ENCODE results near the gene USP14.

The USP14 gene

GRCh38 chr18:227902-228301, 69.5 kb downstream of the USP14 start:
- H3K4me1 Mint-ChIP-seq: no peaks in the 10 kb centered on the region
- H3K27ac Mint-ChIP-seq: no peak overlapping the region
- H3K4me3 Mint-ChIP-seq: no peak overlapping the region
- DNase-seq (ENCODE audit: low spot score in 2 of 2) (no peak), ATAC-seq (ENCODE audit: low read depth) (no peak)
- no peaks in the 10 kb centered on the region for H3K9me3 Mint-ChIP-seq
- peaks cover 30% of the 10 kb centered on the region for H3K36me3 Mint-ChIP-seq
- H3K27me3 Mint-ChIP-seq: no peaks in the 10 kb centered on the region

GRCh38 chr18:228586-228985, 70.2 kb downstream of the USP14 start:
- DNase-seq (ENCODE audit: low spot score in 2 of 2) (no peak), ATAC-seq (ENCODE audit: low read depth) (no peak)
- Mint-ChIP-seq H3K27me3 (no peaks in the 10 kb centered on the region), H3K27ac (no peak overlapping the region), H3K36me3 (peaks cover 29% of the 10 kb centered on the region), H3K9me3 (no peaks in the 10 kb centered on the region), H3K4me3 (no peak overlapping the region), H3K4me1 (no peaks in the 10 kb centered on the region)

GRCh38 chr18:231563-231962, 73.2 kb downstream of the USP14 start:
- no peaks in the 10 kb centered on the region for H3K9me3 Mint-ChIP-seq
- ATAC-seq (ENCODE audit: low read depth) (no peak), DNase-seq (ENCODE audit: low spot score in 2 of 2) (no peak)
- H3K36me3 Mint-ChIP-seq: peaks cover 15% of the 10 kb centered on the region
- no peak overlapping the region for H3K4me3 Mint-ChIP-seq
- H3K27ac Mint-ChIP-seq: no peak overlapping the region
- H3K4me1 Mint-ChIP-seq: no peaks in the 10 kb centered on the region
- no peaks in the 10 kb centered on the region for H3K27me3 Mint-ChIP-seq

DNA sequence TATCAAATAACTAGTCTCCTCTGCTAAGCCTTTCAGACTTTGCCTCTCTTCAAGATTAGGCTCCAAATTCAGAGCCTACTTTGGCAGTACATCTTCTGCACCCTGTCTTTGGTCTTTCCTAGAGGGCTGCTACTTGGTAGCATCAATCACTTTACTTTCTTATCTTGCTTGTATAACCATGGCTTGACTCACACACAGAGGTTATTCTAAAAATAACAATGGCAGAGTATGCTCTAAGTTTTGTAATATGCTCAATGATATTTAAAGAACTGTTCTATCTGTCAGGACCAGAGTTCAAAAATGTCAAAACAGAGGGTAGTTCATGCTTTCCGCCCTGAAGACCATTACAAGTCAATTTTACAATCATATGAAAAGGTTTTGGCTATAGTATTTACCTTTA, 81.8 kb downstream of the USP14 start:
- H3K4me1 Mint-ChIP-seq: peaks cover 3% of the 10 kb centered on the region
- H3K36me3 Mint-ChIP-seq: peaks cover 22% of the 10 kb centered on the region
- peaks cover 3% of the 10 kb centered on the region for H3K9me3 Mint-ChIP-seq
- no peaks in the 10 kb centered on the region for H3K27me3 Mint-ChIP-seq
- ATAC-seq (ENCODE audit: low read depth) (no peak), DNase-seq (ENCODE audit: low spot score in 2 of 2) (no peak)
- H3K27ac Mint-ChIP-seq: no peak overlapping the region
- no peak overlapping the region for H3K4me3 Mint-ChIP-seq

- DNase-seq (ENCODE audit: low spot score in 2 of 2) (no peak), ATAC-seq (ENCODE audit: low read depth) (no peak)
- Mint-ChIP-seq H3K4me1 (peaks cover 3% of the 10 kb centered on the region), H3K36me3 (peaks cover 43% of the 10 kb centered on the region), H3K4me3 (no peak overlapping the region), H3K9me3 (peaks cover 4% of the 10 kb centered on the region), H3K27me3 (no peaks in the 10 kb centered on the region), H3K27ac (no peak overlapping the region)
These were observed 87.0 kb downstream of the USP14 start for GRCh38 chr18:245282-245847.

GRCh38 chr18:248053-248452, 89.7 kb downstream of the USP14 start:
- no peaks in the 10 kb centered on the region for H3K4me1 Mint-ChIP-seq
- H3K9me3 Mint-ChIP-seq: peaks cover 4% of the 10 kb centered on the region
- H3K27ac Mint-ChIP-seq: no peak overlapping the region
- no peaks in the 10 kb centered on the region for H3K27me3 Mint-ChIP-seq
- H3K36me3 Mint-ChIP-seq: peaks cover 46% of the 10 kb centered on the region
- ATAC-seq (ENCODE audit: low read depth): no peak
- no peak overlapping the region for H3K4me3 Mint-ChIP-seq
- DNase-seq (ENCODE audit: low spot score in 2 of 2): no peak

DNA sequence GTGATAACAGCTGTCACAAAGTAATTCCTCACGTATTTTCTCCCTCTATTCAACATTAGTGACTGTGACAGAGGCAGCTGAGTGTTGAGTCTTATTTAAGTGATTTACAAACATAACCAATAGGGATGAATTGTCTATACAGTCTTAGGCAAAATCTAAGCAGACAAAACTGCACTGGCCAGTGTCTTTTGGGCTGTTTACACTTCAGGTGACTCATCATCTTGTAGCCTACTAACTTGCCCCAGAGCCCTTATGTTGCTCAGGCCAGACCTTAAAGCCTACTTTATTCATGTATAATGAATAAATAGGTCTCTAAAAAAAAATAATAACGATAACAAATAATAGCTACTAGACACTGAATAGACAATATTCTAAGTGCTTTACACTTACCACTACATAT, 92.3 kb downstream of the USP14 start:
- DNase-seq (ENCODE audit: low spot score in 2 of 2) (no peak), ATAC-seq (ENCODE audit: low read depth) (no peak)
- Mint-ChIP-seq H3K27me3 (no peaks in the 10 kb centered on the region), H3K4me1 (no peaks in the 10 kb centered on the region), H3K27ac (no peak overlapping the region), H3K36me3 (peaks cover 41% of the 10 kb centered on the region), H3K4me3 (no peak overlapping the region), H3K9me3 (no peaks in the 10 kb centered on the region)

- no peaks in the 10 kb centered on the region for H3K27me3 Mint-ChIP-seq
- no peak overlapping the region for H3K4me3 Mint-ChIP-seq
- ATAC-seq (ENCODE audit: low read depth) (no peak), DNase-seq (ENCODE audit: low spot score in 2 of 2) (no peak)
- H3K27ac Mint-ChIP-seq: no peak overlapping the region
- peaks cover 42% of the 10 kb centered on the region for H3K36me3 Mint-ChIP-seq
- no peaks in the 10 kb centered on the region for H3K4me1 Mint-ChIP-seq
- H3K9me3 Mint-ChIP-seq: no peaks in the 10 kb centered on the region
These were observed 93.2 kb downstream of the USP14 start for GRCh38 chr18:251572-251971.

DNA sequence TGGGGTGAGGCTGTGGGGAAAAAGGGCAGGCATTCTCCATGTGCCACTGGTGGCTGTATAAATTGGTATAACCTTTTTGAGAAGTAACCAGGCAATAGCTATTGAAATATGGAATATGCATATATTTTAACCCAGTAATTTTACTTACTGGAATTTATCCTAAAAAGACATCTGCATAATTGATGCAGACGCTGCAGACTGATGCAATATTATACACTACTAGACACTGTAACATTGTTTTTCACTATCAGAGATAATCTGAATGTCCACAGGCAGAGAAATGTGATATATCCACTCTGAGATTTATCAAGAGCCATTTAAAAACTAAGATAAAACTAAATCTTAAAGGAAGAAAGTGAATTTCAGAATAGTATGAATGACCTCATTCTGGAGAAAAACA, 94.8 kb downstream of the USP14 start:
- no peak overlapping the region for H3K27ac Mint-ChIP-seq
- H3K4me1 Mint-ChIP-seq: no peaks in the 10 kb centered on the region
- peaks cover 49% of the 10 kb centered on the region for H3K36me3 Mint-ChIP-seq
- H3K4me3 Mint-ChIP-seq: no peak overlapping the region
- H3K9me3 Mint-ChIP-seq: no peaks in the 10 kb centered on the region
- DNase-seq (ENCODE audit: low spot score in 2 of 2) (no peak), ATAC-seq (ENCODE audit: low read depth) (no peak)
- H3K27me3 Mint-ChIP-seq: no peaks in the 10 kb centered on the region

GRCh38 chr18:255171-255570, 96.8 kb downstream of the USP14 start:
- H3K36me3 Mint-ChIP-seq: peaks cover 43% of the 10 kb centered on the region
- H3K27me3 Mint-ChIP-seq: no peaks in the 10 kb centered on the region
- H3K27ac Mint-ChIP-seq: no peak overlapping the region
- no peak for DNase-seq (ENCODE audit: low spot score in 2 of 2)
- H3K4me3 Mint-ChIP-seq: no peak overlapping the region
- no peaks in the 10 kb centered on the region for H3K9me3 Mint-ChIP-seq
- no peaks in the 10 kb centered on the region for H3K4me1 Mint-ChIP-seq
- ATAC-seq (ENCODE audit: low read depth): no peak

- Mint-ChIP-seq H3K9me3 (no peaks in the 10 kb centered on the region), H3K4me3 (no peak overlapping the region), H3K27ac (no peak overlapping the region), H3K27me3 (no peaks in the 10 kb centered on the region), H3K36me3 (peaks cover 28% of the 10 kb centered on the region), H3K4me1 (peaks cover 7% of the 10 kb centered on the region)
- ATAC-seq (ENCODE audit: low read depth) (no peak), DNase-seq (ENCODE audit: low spot score in 2 of 2) (no peak)
These were observed 102.2 kb downstream of the USP14 start for GRCh38 chr18:260547-260946.

DNA sequence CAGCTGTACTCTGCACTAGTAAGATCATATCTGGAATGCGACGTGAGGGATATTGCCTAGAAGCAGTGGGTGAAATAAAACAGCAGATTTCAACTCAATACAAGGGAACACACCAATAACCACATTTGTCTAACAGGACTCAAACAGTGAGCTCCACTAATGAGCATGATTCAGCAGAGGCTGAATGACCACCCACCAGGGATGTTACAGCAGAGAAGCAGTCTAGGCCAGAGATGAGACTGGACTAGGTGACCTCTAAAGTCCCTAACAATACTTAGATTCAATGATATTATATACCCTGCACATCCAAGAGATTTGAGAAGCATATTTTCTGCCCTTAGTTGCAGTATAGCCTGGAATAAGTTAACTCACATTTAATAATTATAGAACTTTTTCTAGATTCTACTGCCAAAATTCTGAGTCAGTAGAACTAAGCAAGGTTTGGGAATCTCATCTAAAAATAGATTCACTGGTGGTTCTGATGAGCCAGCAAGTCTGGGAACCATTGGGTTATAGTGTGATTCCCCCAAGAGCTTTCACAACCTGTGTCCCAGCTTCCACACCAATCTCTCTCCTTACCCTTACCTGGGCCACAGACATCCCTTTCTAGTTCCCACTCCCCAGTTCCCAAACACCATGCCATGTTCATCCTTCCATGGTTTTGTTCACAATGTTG, 103.2 kb downstream of the USP14 start:
- peaks cover 11% of the 10 kb centered on the region for H3K4me1 Mint-ChIP-seq
- no peak overlapping the region for H3K27ac Mint-ChIP-seq
- DNase-seq (ENCODE audit: low spot score in 2 of 2): no peak
- H3K9me3 Mint-ChIP-seq: no peaks in the 10 kb centered on the region
- no peak for ATAC-seq (ENCODE audit: low read depth)
- H3K4me3 Mint-ChIP-seq: no peak overlapping the region
- peaks cover 28% of the 10 kb centered on the region for H3K36me3 Mint-ChIP-seq
- H3K27me3 Mint-ChIP-seq: no peaks in the 10 kb centered on the region
